Duodenal mucosa (tissue), 2 donors: ENCODE data around the gene PTP4A2.

Source experiments
- H3K27ac ChIP-seq: one replicate; pipeline ENCODE4 v1.7.0; 2013; ENCODE audit warnings: low read depth, low read length
- H3K27me3 ChIP-seq, 2 donors: one replicate each; pipeline ENCODE4 v1.7.0; 2013; ENCODE audit warnings: low read length in 2 of 2, control low read depth in 1 of 2; ENCODE audit not compliant: insufficient read depth in 2 of 2, control insufficient read depth in 1 of 2
- H3K36me3 ChIP-seq, 2 donors: one replicate each; pipeline ENCODE4 v1.7.0; 2013; ENCODE audit warnings: low read length in 2 of 2, control low read depth in 1 of 2; ENCODE audit not compliant: insufficient read depth in 2 of 2, control insufficient read depth in 1 of 2
- H3K4me1 ChIP-seq, 2 donors: one replicate each; pipeline ENCODE4 v1.7.0; 2013; ENCODE audit warnings: low read length in 2 of 2, control low read depth in 1 of 2; ENCODE audit not compliant: insufficient read depth in 2 of 2, control insufficient read depth in 1 of 2
- H3K4me3 ChIP-seq, 2 donors: one replicate each; pipeline ENCODE4 v1.7.0; 2013; ENCODE audit warnings: low read length in 2 of 2, low read depth in 1 of 2
- H3K9ac ChIP-seq, 2 donors: one replicate each; pipeline ENCODE4 v1.7.0; 2013; ENCODE audit warnings: low read length in 2 of 2, low read depth in 1 of 2
- H3K9me3 ChIP-seq, 2 donors: one replicate each; pipeline ENCODE4 v1.7.0; 2013; ENCODE audit warnings: low read length in 2 of 2, control low read depth in 1 of 2; ENCODE audit not compliant: control insufficient read depth in 1 of 2

The PTP4A2 gene

GRCh38 chr1:31976401-31976800 is 38.2 kb upstream of the PTP4A2 start:
- Histone ChIP-seq H3K9me3 (no peaks in the 10 kb centered on the region), H3K9ac (no peak overlapping the region), H3K27ac (no peak overlapping the region), H3K4me1 (no peaks in the 10 kb centered on the region), H3K36me3 (no peaks in the 10 kb centered on the region), H3K4me3 (no peak overlapping the region), H3K27me3 (no peaks in the 10 kb centered on the region)

- Histone ChIP-seq H3K9ac (no peak overlapping the region), H3K27me3 (no peaks in the 10 kb centered on the region), H3K36me3 (no peaks in the 10 kb centered on the region), H3K4me1 (no peaks in the 10 kb centered on the region), H3K27ac (no peak overlapping the region), H3K9me3 (no peaks in the 10 kb centered on the region), H3K4me3 (no peak overlapping the region)
Measured at GRCh38 chr1:31970873-31971272, 32.7 kb upstream of the PTP4A2 start.

- Histone ChIP-seq H3K27me3 (no peaks in the 10 kb centered on the region), H3K27ac (no peak overlapping the region), H3K9me3 (no peaks in the 10 kb centered on the region), H3K4me3 (no peak overlapping the region), H3K36me3 (no peaks in the 10 kb centered on the region), H3K4me1 (peaks cover 5 to 6% of the 10 kb centered on the region in 2 donors), H3K9ac (no peak overlapping the region)
Measured at GRCh38 chr1:31961536-31961935, 23.4 kb upstream of the PTP4A2 start.

DNA sequence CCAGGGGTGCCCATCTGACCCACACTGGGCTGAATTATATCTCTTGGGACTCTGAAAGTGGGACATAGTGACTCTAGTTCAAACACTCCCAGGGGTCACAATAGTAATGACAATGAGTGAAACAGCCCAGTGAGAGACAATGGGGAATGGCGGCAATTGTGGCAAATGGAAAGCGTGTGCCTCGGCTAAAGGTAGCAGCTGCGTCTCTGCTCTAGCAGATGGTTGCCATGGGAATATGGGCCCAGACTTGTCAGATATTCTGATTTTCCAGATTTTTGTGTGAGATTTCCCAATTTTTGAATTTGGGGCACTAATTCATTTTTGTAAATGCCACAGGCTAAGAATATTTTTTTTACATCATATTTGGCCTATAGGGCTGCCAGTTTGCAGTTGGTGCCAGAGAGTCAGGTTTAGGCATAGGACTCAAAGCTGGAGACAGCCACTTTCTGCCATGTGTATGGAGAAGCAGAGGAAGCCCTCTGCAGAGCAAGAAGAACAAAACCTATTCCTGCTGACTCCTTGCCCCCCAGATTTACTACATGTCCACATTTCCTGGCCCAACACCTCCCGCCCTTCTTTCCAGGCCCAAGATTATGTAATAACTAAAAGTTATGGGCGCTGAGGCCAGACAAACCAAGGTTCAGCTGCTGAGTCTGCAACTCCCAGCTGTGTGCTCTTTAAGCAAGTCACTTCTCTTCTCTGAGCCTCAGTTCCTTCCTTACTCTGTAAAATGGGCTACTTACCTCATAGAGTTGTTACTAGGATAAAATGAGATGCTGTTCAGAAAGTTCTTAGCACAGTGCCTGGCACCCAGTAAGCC is 21.6 kb upstream of the PTP4A2 start:
- Histone ChIP-seq H3K4me1 (peaks cover 20 to 22% of the 10 kb centered on the region in 2 donors), H3K27ac (no peak overlapping the region), H3K9me3 (no peaks in the 10 kb centered on the region), H3K4me3 (no peak overlapping the region), H3K9ac (peak overlapping the region in 1 of 2 donors; percentile 28), H3K27me3 (no peaks in the 10 kb centered on the region), H3K36me3 (no peaks in the 10 kb centered on the region)

DNA sequence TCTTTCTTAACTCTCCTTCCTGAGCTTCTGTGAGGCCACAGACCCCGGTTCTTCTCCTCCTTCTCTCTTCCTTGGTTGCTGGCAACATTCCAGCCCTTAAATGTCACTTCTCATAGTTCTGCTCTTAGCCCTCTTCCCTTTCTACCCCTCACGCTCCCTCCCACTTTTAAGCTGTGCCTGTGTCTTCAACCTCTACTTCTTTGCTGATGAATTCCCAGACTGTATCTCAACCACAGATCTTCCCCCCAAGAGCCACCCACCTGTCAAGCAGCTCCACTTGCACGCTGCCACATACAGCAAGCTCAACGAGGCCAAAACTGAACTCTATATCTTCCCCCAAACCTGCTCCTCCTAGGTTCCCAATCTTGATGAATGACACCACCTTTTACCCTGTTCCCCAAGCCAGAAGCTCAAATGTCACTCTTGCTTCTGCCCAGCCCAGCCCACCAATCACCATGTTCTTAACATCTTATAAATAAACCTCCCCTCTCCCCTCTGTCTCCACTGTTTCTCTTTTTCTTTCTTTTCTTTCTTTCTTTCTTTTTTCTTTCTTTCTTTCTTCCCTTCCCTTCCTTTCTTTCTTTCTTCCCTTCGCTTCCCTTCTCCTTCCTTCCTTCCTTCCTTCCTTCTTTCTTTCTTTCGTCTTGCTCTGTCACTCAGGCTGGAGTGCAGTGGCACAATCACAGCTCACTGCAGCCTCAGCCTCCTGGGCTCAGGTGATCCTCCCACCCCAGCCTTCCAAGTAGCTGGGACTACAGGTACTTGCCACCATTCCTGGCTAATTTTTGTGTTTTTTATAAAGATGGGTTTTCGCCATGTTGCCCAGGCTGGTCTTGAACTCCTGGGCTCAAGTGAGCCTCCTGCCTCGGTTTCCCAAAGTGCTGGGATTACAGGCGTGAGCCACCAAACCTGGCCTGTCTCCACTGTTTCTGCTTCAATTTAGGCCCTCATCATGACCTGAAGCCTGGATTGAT is 19.8 kb upstream of the PTP4A2 start:
- Histone ChIP-seq H3K27ac (no peak overlapping the region), H3K9me3 (no peaks in the 10 kb centered on the region), H3K9ac (no peak overlapping the region), H3K27me3 (no peaks in the 10 kb centered on the region), H3K36me3 (no peaks in the 10 kb centered on the region), H3K4me1 (peaks cover 28% of the 10 kb centered on the region in 2 donors), H3K4me3 (no peak overlapping the region)

DNA sequence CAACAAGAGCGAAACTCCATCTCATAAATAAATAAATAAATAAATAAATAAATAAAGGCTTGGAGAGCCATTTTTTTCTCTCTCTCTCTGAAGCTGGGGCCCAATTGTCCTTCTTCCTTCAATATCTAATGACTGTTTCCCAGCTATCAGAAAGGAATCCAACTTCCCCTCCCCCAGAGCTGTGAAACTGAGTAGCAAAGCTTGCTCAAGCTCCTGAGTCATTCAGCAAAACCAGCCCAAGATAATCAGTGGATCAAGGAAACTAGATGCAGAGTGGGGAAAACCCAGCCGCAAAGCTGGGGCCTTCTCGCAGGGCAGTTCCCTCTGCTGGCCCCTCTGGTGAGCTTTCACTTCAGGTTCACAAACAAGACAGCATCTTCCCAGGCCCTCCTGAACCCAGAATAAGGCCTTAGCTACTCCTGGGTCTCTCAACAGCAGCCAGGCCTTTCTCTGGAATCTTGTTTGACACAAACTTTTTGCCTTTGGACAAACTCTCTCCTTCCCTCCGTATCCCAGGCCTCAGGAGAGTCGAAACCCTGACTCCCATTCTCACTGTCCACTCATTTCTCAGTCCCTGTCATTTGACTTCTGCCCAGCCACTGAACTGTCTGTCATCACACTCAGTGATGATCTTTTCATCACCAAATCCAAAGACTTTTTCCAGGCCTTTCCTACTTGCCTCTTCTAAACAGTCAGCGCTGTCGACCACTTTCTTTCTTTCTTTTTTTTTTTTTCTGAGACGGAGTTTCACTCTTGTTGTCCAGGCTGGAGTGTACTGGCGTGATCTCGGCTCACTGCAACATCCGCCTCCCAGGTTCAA is 18.0 kb upstream of the PTP4A2 start:
- Histone ChIP-seq H3K9me3 (no peaks in the 10 kb centered on the region), H3K9ac (peak overlapping the region; percentile 45 to 82), H3K27ac (peak overlapping the region; percentile 81), H3K4me3 (peak overlapping the region in 1 of 2 donors; percentile 40), H3K27me3 (no peaks in the 10 kb centered on the region), H3K36me3 (no peaks in the 10 kb centered on the region), H3K4me1 (peaks cover 28% of the 10 kb centered on the region in 2 donors)

GRCh38 chr1:31954607-31955283 is 16.6 kb upstream of the PTP4A2 start:
- no peaks in the 10 kb centered on the region for H3K9me3 ChIP-seq
- no peaks in the 10 kb centered on the region for H3K27me3 ChIP-seq
- H3K9ac ChIP-seq, result peak overlapping the region; percentile 13 to 57
- no peak overlapping the region for H3K4me3 ChIP-seq
- peaks cover 28% of the 10 kb centered on the region in 2 donors for H3K4me1 ChIP-seq
- peak overlapping the region; percentile 77 for H3K27ac ChIP-seq
- no peaks in the 10 kb centered on the region for H3K36me3 ChIP-seq

DNA sequence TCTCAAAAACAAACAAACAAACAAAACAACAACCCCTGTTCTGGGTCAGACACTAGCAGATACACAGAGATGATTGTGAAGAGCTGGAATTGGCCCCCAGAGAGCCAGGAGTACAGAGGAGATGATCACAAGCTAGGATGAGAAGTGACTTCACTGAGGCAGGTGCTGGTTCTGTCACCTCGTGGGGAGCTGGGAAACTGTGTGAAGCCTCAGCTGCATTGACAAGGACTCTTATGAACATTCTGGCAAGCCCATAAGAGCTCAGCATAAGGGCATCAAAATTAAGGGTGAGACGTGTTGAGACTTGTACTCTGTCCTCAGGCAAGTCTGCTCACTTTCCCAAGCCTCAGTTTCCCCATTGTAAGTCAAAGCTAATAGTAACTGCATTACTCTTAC is 14.7 kb upstream of the PTP4A2 start:
- Histone ChIP-seq H3K4me1 (peaks cover 25 to 28% of the 10 kb centered on the region in 2 donors), H3K27ac (no peak overlapping the region), H3K27me3 (no peaks in the 10 kb centered on the region)

GRCh38 chr1:31951276-31951675 is 13.1 kb upstream of the PTP4A2 start:
- H3K4me3 ChIP-seq, result no peak overlapping the region
- H3K27me3 ChIP-seq, result no peaks in the 10 kb centered on the region
- H3K36me3 ChIP-seq, result no peaks in the 10 kb centered on the region
- H3K27ac ChIP-seq, result no peak overlapping the region
- no peaks in the 10 kb centered on the region for H3K9me3 ChIP-seq
- no peak overlapping the region for H3K9ac ChIP-seq
- H3K4me1 ChIP-seq, result peaks cover 22 to 31% of the 10 kb centered on the region in 2 donors

More for the DNA sequence above, 14.7 kb upstream of the PTP4A2 start:
- Histone ChIP-seq H3K9me3 (no peaks in the 10 kb centered on the region), H3K36me3 (no peaks in the 10 kb centered on the region), H3K9ac (no peak overlapping the region), H3K4me3 (no peak overlapping the region)
